HG02981 (cell line): ENCODE results near the gene TCF4.

Experiments
- ATAC-seq: cut with Tn5 transposase; IDR thresholded peaks from one replicate; pipeline ENCODE4 v1.9.1; 2021; ENCODE audit warnings: mild to moderate bottlenecking, moderate library complexity; ENCODE audit not compliant: unreplicated experiment

The TCF4 gene

GRCh38 chr18:55398858-55399257 is 189.1 kb downstream of the TCF4 start:
- ATAC-seq: no peak

GRCh38 chr18:55396979-55397378 is 191.0 kb downstream of the TCF4 start:
- ATAC-seq: no peak

DNA sequence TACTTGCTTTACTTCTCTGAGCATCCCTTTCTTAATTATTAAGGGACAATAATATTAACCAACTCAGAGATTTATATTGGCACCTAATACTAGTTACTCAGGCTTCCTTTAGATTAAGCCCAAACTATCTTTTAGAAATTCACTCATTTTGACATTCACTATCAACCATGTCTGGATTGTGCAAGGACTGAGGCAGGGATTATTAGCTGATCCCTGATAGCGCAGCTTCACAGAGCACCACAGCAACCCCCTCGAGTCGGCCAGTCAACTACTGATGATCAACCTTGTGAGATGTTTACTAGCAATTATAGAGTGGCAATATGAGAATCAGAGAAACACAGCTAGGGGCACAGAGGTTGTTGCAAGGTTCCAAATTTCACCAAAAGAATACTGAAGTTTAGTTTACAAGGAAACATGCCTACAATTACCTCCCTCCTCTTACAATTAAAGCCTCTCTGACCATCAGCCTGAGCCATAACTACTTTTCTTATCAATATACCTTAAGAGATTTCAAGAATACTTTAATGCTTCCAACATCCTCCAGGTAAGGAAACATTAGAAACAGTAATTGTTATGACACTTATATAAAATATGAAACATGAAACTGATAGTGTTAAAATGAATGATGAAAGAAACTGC is 191.6 kb downstream of the TCF4 start:
- ATAC-seq: no peak

DNA sequence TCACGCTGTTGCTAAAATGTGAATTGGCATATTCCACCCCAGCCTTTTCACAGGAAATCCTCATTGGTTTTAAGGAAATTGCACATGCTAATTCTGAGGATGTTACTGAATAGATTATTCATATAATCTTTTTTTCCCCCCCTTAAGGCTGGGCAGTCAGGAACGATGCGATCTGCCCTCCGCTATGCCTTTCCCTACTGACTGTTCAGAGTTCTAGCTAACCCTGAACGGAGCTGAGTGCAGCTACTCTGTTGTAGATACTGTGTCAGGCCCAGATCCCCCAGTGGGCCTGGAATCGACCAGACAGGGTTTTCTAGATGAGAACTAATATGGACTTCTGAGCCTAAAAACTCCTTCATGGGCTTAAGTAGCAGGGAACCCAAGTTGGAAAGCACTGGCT is 192.2 kb downstream of the TCF4 start:
- ATAC-seq: no peak

- no peak for ATAC-seq
Observed at GRCh38 chr18:55390898-55391297, 197.1 kb downstream of the TCF4 start.

DNA sequence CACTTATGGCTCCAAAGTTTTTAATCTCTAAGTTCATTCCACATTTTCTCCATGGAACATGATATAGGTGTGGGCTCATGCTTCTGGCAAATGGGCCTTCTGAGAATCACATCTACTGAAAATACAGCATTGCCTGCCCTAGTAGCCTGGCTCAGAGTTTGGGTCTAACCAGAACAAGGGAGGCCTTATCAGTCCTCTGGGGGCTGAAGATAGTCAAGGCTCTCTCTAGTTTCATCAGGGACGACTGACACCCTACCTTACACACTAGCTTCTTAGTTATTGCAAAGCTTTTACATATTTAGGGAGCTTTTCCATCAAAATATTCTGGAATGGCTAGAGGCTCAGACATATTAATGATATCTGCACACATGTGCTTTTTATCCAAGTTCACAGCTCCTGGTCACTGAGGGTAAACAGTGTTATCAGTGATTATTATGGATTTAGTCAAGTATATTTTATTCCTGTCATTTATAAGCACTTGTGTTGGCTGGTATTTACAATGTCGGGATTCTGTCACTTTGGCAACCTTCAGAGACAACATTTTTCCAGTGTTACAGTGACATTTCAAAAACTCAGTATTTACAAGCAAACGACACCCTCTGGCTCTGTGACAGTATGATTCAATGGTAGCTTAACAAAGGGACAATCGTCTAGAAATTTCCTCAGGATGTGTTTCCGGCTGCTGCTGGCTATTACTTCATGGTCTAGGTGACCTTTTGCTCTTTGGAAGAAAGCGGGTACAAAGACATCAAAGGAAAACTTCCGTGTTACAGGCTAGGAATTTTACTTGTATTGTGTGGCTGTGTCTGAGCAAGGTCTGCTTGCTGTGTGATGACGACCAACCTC is 200.6 kb downstream of the TCF4 start:
- no peak for ATAC-seq

DNA sequence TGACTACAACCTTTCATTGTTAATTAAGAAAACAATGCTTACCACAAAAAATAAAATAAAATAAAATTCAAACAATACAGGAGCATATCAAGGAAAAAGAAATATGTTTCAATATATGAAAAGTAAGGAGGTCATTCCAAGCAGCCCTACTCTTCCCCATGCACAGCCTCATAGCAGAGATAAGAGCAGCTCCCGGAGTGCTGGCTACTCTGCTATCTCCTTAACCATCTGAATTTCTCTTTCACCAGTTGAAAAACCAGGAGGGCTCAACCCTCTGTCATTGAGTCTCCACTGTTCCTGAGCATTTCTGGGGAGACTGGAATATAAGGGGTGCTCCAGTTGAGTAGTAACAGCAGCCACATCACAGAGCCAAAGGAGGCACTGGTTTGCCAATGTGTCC is 201.4 kb downstream of the TCF4 start:
- no peak for ATAC-seq

GRCh38 chr18:55385770-55386169 is 202.2 kb downstream of the TCF4 start:
- no peak for ATAC-seq

DNA sequence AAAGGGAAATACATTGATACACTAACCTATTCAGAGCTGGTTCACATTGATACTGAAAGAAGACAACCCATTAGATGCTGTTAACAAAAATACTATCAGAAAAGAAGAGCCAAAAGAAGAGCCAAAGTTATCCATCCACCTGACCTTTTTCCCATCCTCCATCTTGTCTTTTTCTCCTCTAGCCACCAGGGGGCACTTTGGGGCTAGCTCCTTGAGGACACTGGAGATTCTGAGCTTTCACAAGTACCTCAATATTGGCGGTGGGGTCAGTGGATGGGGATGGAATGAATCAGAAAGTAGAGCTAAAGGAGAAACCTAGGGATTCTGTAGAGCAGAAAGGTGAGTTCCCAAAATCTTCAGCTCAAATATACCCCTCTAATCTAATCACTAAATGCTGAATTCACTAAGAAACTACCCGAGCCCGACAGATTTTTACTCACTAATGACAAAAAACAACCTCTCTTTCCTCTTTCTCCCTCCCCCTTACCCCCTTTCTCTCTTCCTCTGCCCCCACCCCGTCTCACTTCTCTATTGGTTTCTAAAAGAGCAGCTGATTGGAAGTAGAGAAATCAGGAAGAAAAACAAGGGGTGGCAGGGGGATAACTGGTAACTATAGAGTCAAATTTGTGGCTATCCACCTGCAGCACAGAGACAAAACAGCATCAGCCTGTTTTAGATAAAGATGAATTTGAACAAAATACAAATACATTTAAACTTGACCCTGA is 203.3 kb downstream of the TCF4 start:
- no peak for ATAC-seq

- no peak for ATAC-seq
Observed at GRCh38 chr18:55384115-55384514, 203.9 kb downstream of the TCF4 start.

DNA sequence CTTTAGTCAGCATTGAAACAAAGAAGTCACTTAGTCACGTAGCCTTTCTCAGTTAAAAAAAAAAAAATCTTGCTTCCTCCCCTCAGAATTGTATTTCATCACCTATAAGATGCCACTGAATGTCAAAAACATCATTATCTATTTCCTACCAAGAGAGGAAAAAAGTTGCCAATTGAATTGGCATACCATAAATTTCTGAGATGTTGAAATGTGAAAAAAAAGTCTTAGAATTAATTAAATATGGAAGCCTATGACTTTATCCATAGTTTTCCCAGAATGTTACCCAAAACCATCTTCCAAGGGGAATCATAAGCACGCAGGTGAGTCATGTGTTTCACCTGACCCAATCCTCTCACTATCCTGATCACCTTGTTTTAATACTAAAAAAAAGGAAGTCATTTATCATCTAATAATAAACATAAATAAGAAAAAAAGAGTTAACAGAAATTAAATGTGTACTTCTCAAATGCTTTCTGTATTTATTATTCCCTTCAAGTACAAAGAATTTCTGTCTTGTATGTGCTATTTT is 205.7 kb downstream of the TCF4 start:
- ATAC-seq: no peak

DNA sequence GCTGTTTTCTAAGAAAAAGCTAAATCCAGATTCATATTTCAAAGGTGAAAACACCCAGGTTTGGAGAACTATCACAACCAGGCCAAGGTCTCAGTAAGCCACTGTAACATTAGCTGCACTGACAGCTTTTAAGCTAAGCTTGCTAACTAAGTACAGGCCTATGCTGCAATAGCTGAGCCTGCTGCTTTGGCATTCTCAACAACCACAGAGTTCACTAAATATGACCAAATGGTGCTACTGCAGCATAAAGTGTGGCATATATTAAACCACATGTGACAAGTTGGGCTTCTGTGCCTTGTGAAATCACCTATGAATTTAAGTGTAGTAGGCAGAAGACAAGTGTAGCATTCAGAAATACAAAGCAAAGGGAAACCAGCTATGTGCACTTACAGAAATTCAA is 206.7 kb downstream of the TCF4 start:
- no peak for ATAC-seq

GRCh38 chr18:55380589-55380988 is 207.4 kb downstream of the TCF4 start:
- ATAC-seq: no peak

DNA sequence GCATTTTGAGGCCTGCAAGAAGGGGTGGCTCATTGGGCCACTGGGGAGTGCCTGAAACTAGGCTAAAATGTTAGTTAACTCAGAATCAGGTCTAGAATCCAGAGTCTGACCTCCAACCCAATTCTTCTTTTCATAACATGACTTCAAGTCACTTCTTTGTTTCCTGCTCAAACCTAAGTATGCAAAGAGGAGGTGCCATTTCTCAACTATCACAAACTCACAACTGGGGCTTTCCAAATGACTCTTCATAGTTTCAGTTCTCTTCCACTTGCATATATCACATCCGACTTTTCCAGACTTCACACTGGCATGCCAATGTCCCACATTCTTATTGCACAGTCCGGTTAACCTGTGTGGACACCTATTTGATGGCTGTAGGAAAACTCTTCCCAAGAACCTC is 211.6 kb downstream of the TCF4 start:
- peak; percentile 91 for ATAC-seq

DNA sequence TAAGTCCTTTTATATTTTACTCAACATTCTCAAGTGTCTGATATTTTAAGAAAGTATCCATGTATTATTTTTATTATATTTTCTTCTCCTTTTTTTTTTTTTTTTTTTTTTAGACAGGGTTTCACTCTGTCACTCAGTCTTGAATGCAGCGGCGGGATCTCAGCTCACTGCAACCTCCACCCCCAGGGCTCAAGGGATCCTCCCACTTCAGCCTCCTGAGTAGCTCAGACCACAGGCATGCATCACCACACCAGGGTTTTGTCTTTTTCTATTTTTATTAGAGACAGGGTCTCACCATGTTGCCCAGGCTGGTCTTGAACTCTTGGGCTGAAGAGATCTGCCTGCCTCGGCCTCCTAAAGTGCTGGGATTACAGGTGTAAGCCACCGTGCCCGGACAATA is 212.1 kb downstream of the TCF4 start:
- no peak for ATAC-seq

DNA sequence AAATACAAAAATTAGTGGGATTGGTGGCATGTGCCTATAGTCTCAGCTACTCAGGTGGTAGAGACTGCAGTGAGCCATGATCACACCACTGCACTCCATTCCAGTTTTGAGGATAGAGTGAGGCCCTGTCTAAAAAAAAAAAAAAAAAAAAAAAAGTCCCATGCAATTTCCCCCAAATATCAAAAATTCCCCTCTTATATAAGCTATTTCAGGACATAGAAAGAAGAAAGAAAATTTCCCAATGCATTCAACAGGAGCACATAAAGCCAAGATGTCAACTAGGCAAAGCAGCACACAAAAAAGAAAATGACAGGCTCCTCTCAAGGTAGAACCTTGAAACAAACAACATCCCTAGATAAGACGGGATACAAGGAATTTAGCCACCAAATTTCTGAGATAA is 213.3 kb downstream of the TCF4 start:
- ATAC-seq: no peak

- no peak for ATAC-seq
Observed at GRCh38 chr18:55372209-55372608, 215.8 kb downstream of the TCF4 start.

DNA sequence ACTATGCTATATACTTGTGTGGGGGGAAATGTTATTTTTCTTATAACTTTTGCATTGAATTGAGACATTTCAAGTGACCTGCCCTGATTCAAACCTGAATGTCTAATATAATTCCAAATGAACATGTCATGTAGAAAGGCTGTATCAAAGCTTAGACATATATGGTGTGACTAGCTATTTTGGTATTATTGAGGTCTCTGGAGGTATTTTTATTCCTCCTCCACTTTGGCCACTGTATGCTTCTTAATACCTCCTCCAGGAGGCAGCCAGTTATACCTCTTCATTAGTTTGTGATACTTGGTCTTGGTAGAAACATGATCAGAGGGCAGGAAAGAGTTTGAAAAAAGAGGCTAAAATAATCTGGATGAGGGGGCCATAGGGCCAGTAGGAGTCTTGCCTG is 217.1 kb downstream of the TCF4 start:
- no peak for ATAC-seq

DNA sequence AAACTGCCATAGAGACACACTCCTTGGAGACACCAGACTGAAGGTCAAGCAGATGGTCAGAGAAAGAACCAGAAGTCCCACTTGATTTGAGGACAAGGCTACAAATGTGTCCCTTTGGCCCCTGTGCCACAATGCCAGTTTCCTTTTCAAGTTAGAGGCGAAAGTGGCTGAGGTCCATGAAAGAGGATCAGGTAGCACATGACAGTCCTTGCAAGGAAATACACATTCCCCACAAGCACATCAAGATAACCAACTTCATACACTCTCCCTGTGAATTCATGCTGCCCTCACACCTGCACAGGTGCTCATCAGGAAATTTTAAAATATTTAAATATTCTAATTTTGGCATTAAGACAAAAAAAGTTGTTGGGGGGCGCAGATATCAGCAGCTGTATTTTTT is 218.6 kb downstream of the TCF4 start:
- ATAC-seq: no peak

DNA sequence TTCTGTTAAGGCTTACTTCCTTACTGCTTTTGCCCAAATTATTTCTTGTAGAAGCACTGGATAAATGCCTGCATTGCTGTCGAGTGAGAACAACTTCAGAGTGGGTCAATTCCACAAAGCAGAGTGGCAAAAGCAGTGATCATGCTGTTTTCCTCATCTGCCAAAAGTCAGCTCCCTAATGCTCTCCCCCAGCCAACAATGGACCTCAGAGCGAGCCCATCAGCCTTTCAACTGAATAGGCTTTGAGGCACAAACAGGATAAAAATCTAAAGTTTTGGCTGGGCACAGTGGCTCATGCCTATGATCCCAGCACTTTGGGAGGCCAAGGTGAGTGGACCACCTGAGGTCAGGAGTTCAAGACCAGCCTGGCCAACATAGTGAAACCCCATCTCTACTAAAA is 222.7 kb downstream of the TCF4 start:
- no peak for ATAC-seq

- no peak for ATAC-seq
Observed at GRCh38 chr18:55362303-55362702, 225.7 kb downstream of the TCF4 start.
